HG02588 (cell line): Measurements from ENCODE around the gene FRK.
"Not testable (repeated sequence)": the region's sequence is repeated elsewhere in the genome, so short reads cannot be mapped to it uniquely, and the experiment has no call there.

Experiments used
- ATAC-seq: cut with Tn5 transposase; IDR thresholded peaks from one replicate; pipeline ENCODE4 v1.9.1; 2021; ENCODE audit warnings: mild to moderate bottlenecking, moderate library complexity; ENCODE audit not compliant: unreplicated experiment

FRK gene

DNA sequence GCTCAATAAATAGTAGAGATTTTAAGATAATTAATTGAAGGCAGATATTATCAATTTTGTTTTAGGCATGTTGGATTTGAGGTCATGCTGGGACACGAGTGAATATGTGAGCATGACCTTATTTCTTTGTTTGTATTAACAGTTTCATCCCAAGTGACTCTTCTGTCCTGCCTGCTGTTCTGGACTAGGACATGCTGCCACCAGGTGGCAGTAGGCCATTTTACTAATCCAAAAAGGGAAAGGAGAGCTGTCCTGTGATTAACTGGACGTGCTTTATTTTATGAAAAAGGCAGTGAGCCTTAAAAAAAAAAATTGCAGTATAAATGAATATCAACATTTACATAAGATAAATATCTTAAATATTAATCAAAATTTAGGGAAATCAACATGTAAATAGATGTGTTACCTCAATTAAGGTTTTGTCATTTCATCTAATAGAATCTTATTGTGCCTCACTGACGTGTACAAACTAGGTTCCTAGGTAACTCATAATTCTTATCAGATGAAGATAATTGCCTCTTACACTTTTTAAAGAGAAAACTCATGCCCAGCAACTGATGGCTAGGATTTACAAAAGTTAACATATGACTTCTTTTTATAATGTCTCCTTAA lies 49.8 kb downstream of the FRK start:
- ATAC-seq: no peak

DNA sequence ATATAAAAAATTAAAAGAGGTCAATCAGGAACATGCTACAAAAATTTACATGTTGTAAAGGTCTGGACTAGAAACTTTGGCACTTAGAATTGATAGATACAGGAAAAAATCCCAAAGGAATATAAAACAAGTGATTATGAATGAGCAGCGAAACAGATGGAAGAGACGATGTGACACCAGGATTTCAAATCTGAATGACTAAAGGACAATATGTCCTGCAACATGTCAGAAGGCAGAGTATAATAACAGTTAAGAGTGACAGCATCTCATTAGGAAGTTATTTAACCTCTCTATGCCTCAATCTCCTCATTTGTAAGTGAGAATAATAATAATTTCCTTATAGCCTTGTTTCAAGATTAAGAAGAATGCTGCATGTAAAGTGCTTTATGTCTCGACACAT lies 50.3 kb downstream of the FRK start:
- no peak for ATAC-seq

DNA sequence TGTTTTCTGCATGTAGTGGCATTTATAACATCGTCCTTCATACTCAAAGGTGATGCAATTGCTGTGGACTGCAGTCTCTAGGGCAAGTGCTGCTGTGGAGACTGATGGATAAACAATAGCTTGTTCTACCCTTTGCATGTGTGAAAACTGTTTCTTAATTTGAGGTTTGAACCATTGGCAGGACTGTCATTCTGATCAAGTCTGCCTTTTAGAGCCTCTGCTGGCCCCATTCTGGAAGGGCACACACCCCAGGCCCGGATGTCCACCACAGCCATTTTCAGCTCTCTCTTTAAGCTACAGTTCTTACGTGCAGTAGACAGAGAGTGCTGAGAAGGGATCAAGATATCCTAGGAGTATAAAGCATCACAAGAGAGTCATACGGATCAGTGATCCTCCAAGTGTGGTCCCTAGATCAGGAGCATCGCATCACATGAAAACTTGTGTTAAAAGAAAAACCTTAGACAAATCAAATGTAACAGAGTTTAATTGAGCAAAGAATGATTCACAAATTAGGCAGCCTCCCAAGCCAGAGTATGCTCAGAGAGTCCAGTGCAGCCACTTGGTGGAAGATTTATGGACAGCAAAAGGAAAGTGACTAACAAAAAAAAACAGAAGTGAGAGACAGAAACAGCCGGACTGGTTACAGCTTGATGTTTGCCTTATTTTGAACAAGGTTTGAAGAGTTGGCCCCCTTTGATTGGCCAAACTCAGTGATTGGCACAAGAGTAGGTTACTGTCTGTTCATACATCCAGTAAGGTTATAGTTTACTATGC lies 52.0 kb downstream of the FRK start:
- ATAC-seq: peak; percentile 63

GRCh38 chr6:116004841-116005815 lies 55.6 kb downstream of the FRK start:
- no peak for ATAC-seq

DNA sequence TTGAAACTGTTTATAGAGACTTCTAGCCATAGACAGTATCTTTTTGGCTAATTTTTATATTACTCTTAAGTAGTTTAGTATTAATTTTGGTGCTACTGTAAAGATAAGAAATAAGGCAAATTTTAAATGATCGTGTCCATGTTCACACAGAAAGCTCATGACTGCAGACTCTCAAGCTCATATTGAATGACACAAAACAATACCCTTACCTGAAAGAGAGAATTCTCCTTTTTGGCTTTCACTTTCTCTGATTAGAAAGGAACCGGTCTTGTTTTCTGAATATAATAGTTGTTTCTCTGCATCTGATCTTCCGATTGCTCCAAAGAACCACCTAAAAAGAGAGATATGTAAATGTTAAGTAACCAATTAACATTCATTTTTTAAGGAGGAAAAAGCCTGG lies 57.0 kb downstream of the FRK start:
- no peak for ATAC-seq

DNA sequence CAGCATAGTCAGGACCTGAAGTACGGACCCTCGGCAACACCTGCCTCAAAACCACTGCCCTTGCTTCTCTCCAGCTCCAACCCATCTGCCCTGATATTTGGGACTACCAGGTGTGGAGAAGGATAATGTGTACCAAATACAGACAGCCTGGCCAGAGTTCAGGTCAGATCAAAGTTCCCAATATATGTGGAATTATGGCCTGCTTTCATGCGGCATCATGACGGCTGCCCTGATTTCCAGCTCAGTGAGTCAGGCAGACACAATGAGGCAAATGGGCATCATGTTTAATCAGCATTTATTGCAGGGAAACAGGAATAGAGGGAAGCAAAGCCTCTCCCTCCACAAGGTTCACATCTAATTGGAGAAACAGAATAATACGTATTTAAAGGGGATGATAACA lies 57.9 kb downstream of the FRK start:
- ATAC-seq: no peak

GRCh38 chr6:115999235-115999634 lies 61.5 kb downstream of the FRK start:
- ATAC-seq: no peak

- ATAC-seq: no peak
Observed at GRCh38 chr6:115997990-115998585, 62.6 kb downstream of the FRK start.

DNA sequence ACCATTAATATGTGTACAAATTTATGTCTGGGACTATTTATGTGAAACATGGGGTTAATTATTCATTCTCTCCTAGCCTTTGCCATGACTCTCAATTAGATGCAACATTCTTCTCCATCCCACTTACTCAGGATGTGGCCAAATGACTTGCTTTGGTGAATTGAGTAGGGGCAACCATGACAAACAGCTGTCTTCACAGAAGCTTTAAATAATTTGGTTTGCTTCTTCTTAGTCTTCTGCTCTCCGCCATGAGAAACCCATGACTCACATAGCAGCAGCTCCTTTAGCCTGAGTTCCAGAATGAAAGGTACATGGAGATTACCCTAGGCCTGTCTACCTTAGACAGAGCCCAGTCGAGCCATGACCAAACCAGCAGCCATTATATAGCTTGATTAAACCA lies 74.7 kb downstream of the FRK start:
- ATAC-seq: no peak

- ATAC-seq: no peak
Observed at GRCh38 chr6:115984809-115985208, 75.9 kb downstream of the FRK start.

- ATAC-seq: no peak
Observed at GRCh38 chr6:115983998-115984397, 76.7 kb downstream of the FRK start.

GRCh38 chr6:115982453-115982852 lies 78.2 kb downstream of the FRK start:
- ATAC-seq: no peak

GRCh38 chr6:115977220-115977619 lies 83.5 kb downstream of the FRK start:
- ATAC-seq: no peak

GRCh38 chr6:115976321-115976870 lies 84.3 kb downstream of the FRK start:
- ATAC-seq: no peak

DNA sequence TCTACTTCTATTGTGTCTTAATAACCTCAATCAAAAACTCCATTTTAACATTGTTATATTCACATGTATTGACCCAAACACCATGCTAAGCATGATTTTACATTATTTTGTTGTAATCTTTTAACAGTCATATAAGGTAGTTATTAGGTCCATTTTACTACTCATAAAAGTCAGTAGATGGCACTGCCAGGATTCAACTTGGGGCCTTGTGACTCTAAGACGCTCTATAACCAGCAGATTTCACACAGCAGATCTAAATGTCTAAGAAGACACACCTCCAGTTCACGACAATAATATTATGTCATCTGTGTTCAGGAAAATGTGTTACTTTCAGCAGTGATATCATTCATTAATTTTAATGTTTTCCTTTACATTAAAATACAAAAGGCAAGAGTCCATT lies 88.0 kb downstream of the FRK start:
- no peak for ATAC-seq

- ATAC-seq: no peak
Observed at GRCh38 chr6:115971785-115972184, 88.9 kb downstream of the FRK start.

GRCh38 chr6:115969930-115970273 lies 90.8 kb downstream of the FRK start:
- no peak for ATAC-seq

- no peak for ATAC-seq
Observed at GRCh38 chr6:115969207-115969929, 91.3 kb downstream of the FRK start.

DNA sequence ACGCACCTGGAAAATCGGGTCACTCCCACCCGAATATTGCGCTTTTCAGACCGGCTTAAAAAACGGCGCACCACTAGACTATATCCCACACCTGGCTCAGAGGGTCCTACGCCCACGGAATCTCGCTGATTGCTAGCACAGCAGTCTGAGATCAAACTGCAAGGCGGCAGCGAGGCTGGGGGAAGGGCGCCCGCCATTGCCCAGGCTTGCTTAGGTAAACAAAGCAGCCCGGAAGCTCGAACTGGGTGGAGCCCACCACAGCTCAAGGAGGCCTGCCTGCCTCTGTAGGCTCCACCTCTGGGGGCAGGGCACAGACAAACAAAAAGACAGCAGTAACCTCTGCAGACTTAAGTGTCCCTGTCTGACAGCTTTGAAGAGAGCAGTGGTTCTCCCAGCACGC lies 100.4 kb downstream of the FRK start:
- not testable (repeated sequence) for ATAC-seq

GRCh38 chr6:115958958-115959357 lies 101.7 kb downstream of the FRK start:
- ATAC-seq: no peak
